HepG2 (cell line): ENCODE measurements around the gene TMEM269. TPM values are rescaled to one million over a fixed set of nuclear protein-coding genes. Genes with fewer than 3 reads are reported as not detected.

Experiments used
- FOSL1 ChIP-seq: sonication (generic); formaldehyde crosslinking; IDR thresholded peaks from 2 replicates; pipeline ENCODE4 v1.9.0; 2021; ENCODE audit warnings: missing genetic modification reagents, borderline replicate concordance
- HNF4A ChIP-seq: sonication (generic); formaldehyde crosslinking; IDR thresholded peaks from 2 replicates; pipeline ENCODE4 v1.4.0; 2020; ENCODE audit warnings: missing genetic modification reagents
- MAFG ChIP-seq: sonication (generic); formaldehyde crosslinking; IDR thresholded peaks from 2 replicates; pipeline ENCODE4 v1.5.1; 2020; ENCODE audit warnings: mild to moderate bottlenecking, missing genetic modification reagents
- MEF2D ChIP-seq: sonication (generic); formaldehyde crosslinking; IDR thresholded peaks from 2 replicates; pipeline ENCODE4 v1.5.1; 2020; ENCODE audit warnings: mild to moderate bottlenecking, missing genetic modification reagents
- MXI1 ChIP-seq: IDR thresholded peaks from 3 replicates; pipeline ENCODE4 v1.6.1; 2012; ENCODE audit warnings: low read depth, low read length, inconsistent platforms, borderline replicate concordance
- SRY ChIP-seq: sonication (generic); formaldehyde crosslinking; IDR thresholded peaks from 2 replicates; pipeline ENCODE4 v1.8.0; 2022; ENCODE audit warnings: mild to moderate bottlenecking, missing genetic modification reagents
- TCF12 ChIP-seq, 2 experiments: fragments of 450-650 bp in 1 of 2; sonication (generic) in 1 of 2; formaldehyde crosslinking in 1 of 2; IDR thresholded peaks; 2 replicates each; pipeline versions ENCODE4 v1.6.1 to v1.8.0; 2017 to 2022; ENCODE audit warnings: antibody characterized with exemption in 1 of 2, mild to moderate bottlenecking in 1 of 2, missing genetic modification reagents in 1 of 2, moderate library complexity in 1 of 2
- ZFP37 ChIP-seq: sonication (generic); formaldehyde crosslinking; IDR thresholded peaks from 2 replicates; pipeline ENCODE4 v1.4.0; 2020; ENCODE audit warnings: missing genetic modification reagents, borderline replicate concordance
- ZFYVE20 ChIP-seq: sonication (generic); formaldehyde crosslinking; IDR thresholded peaks from 2 replicates; pipeline ENCODE4 v1.8.0; 2023; ENCODE audit warnings: low read depth, mild to moderate bottlenecking, moderate library complexity, missing genetic modification reagents, borderline replicate concordance
- ZNF20 ChIP-seq: sonication (generic); formaldehyde crosslinking; IDR thresholded peaks from 2 replicates; pipeline ENCODE4 v1.4.0; 2020; ENCODE audit warnings: mild to moderate bottlenecking, moderate library complexity, missing genetic modification reagents
- ZNF251 ChIP-seq: sonication (generic); formaldehyde crosslinking; IDR thresholded peaks from 2 replicates; pipeline ENCODE4 v1.9.0; 2021; ENCODE audit warnings: mild to moderate bottlenecking, missing genetic modification reagents
- ZNF572 ChIP-seq: sonication (generic); formaldehyde crosslinking; IDR thresholded peaks from 2 replicates; pipeline ENCODE4 v1.5.1; 2020; ENCODE audit warnings: mild to moderate bottlenecking, missing genetic modification reagents
- ZNF782 ChIP-seq: sonication (generic); formaldehyde crosslinking; IDR thresholded peaks from 2 replicates; pipeline ENCODE4 v1.4.0; 2020; ENCODE audit warnings: missing genetic modification reagents, mild to moderate bottlenecking, borderline replicate concordance
- polyA plus RNA-seq, 8 experiments: library from polyadenylated mRNA; depleted of rRNA in 3 of 8; stranded (reverse) in 7 of 8; unstranded in 1 of 8; fragments of >200 nt; fragmentation: Illumina TruSeq in 4 of 8; extraction: Trizol in 4 of 8; gene quantifications; 2 replicates each; pipeline versions ENCODE4 v1.2.1 to v1.2.3, GENCODE V29; 2011 to 2016; ENCODE audit warnings: low read depth in 4 of 8, missing spikeins in 1 of 8, mixed read lengths in 1 of 8; ENCODE audit not compliant: insufficient read depth in 1 of 8
- total RNA-seq, 5 experiments: library from RNA; depleted of rRNA; stranded (reverse); fragments of >200 nt; fragmentation: Illumina TruSeq; extraction: Trizol; gene quantifications; 2 replicates each; pipeline ENCODE4 v1.2.3, GENCODE V29; 2016; ENCODE audit warnings: low read depth in 1 of 5
- TF ChIP-seq, protein P1 (sequence below): sonication (generic); formaldehyde crosslinking; IDR thresholded peaks from 2 replicates; pipeline ENCODE4 v1.8.0; 2022; ENCODE audit warnings: mild to moderate bottlenecking, missing genetic modification reagents, moderate library complexity
- TF ChIP-seq, protein P2 (sequence below): sonication (generic); formaldehyde crosslinking; IDR thresholded peaks from 2 replicates; pipeline ENCODE4 v1.4.0; 2020; ENCODE audit warnings: mild to moderate bottlenecking, missing genetic modification reagents, borderline replicate concordance
- TF ChIP-seq, protein P3 (sequence below): IDR thresholded peaks from 2 replicates; pipeline ENCODE4 v1.4.0; 2020; ENCODE audit warnings: mild to moderate bottlenecking, missing genetic modification reagents
- TF ChIP-seq, protein P4 (sequence below): sonication (generic); formaldehyde crosslinking; IDR thresholded peaks from 2 replicates; pipeline ENCODE4 v1.4.0; 2020; ENCODE audit warnings: mild to moderate bottlenecking, low read depth, missing genetic modification reagents

TMEM269 gene
- total and polyA plus RNA-seq, 2 of the 13 experiments (the other 11 are each of a cell fraction or from before 2014, with no cell fraction given) = 0.15 to 0.21 TPM

DNA sequence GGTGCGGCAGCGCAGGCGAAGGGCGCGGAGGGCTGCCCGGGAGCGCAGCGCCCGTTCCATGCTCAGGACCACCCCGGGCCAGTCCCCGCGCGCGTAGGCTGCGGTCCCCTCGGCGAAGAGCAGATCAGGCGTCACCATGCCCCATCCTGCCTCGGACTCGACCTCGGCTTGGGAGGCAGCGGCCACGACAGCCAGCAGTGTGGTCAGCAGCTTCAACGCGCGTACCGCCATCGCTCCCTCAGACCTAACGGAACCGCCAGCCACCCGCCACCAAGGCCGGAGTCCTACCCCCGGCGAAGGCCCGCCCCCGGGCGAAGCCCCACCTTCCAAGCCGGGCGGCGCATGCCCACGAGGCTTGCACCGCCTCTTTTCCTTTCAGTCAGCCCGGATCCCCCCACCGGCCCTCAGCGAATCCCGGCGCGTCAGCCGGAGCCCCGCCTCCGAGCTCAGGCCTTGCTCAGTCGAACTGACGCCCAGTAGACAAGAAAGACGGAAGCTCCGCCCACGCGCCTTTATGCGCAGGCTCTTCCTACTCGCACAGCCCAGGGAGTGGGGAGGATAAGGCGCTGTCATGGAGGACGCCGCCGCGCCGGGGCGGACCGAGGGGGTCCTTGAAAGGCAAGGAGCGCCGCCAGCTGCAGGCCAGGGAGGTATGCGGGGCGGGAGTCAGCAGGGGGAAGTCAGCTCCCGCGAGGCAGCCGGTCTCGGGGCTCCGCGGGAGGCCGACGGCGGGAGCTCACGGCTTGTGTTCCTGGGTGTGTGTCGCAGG, 17.9 kb upstream of the TMEM269 start, which contains the start of the genes C1orf50 and P3H1 (continued):
- TF ChIP-seq, protein P1, sequence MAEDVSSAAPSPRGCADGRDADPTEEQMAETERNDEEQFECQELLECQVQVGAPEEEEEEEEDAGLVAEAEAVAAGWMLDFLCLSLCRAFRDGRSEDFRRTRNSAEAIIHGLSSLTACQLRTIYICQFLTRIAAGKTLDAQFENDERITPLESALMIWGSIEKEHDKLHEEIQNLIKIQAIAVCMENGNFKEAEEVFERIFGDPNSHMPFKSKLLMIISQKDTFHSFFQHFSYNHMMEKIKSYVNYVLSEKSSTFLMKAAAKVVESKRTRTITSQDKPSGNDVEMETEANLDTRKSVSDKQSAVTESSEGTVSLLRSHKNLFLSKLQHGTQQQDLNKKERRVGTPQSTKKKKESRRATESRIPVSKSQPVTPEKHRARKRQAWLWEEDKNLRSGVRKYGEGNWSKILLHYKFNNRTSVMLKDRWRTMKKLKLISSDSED (CRISPR knock-in tag) = no peak
- no peak for TF ChIP-seq ZFP37 (CRISPR knock-in tag)
- 0 out of 2 replicates have a peak, but pooled peaks have one; percentile 65 for TF ChIP-seq ZNF782 (CRISPR knock-in tag)
- TF ChIP-seq, protein P2, sequence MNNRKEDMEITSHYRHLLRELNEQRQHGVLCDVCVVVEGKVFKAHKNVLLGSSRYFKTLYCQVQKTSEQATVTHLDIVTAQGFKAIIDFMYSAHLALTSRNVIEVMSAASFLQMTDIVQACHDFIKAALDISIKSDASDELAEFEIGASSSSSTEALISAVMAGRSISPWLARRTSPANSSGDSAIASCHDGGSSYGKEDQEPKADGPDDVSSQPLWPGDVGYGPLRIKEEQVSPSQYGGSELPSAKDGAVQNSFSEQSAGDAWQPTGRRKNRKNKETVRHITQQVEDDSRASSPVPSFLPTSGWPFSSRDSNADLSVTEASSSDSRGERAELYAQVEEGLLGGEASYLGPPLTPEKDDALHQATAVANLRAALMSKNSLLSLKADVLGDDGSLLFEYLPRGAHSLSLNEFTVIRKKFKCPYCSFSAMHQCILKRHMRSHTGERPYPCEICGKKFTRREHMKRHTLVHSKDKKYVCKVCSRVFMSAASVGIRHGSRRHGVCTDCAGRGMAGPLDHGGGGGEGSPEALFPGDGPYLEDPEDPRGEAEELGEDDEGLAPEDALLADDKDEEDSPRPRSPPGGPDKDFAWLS (CRISPR knock-in tag) = no peak
- no peak for TF ChIP-seq MAFG (CRISPR knock-in tag)
- TF ChIP-seq TCF12 (IDR thresholded peaks at IDR 0.05) = no peak
- 0 out of 2 replicates have a peak, but pooled peaks have one; percentile 7 for TF ChIP-seq TCF12 (CRISPR knock-in tag; IDR thresholded peaks at IDR 0.05)
- peak; percentile 19; the same call in 1 of the 2 replicates for TF ChIP-seq MEF2D (CRISPR knock-in tag)
- no peak for TF ChIP-seq FOSL1 (CRISPR knock-in tag)
- TF ChIP-seq ZNF251 (CRISPR knock-in tag) = peak; percentile 25; the same call in 1 of the 2 replicates
- peak; percentile 54; the same call in 1 of the 3 replicates for TF ChIP-seq MXI1
- TF ChIP-seq HNF4A (CRISPR knock-in tag) = no peak
- TF ChIP-seq SRY (CRISPR knock-in tag) = peak; percentile 48
- TF ChIP-seq ZFYVE20 (CRISPR knock-in tag) = peak; percentile 54; the same call in 1 of the 2 replicates
- TF ChIP-seq, protein P3, sequence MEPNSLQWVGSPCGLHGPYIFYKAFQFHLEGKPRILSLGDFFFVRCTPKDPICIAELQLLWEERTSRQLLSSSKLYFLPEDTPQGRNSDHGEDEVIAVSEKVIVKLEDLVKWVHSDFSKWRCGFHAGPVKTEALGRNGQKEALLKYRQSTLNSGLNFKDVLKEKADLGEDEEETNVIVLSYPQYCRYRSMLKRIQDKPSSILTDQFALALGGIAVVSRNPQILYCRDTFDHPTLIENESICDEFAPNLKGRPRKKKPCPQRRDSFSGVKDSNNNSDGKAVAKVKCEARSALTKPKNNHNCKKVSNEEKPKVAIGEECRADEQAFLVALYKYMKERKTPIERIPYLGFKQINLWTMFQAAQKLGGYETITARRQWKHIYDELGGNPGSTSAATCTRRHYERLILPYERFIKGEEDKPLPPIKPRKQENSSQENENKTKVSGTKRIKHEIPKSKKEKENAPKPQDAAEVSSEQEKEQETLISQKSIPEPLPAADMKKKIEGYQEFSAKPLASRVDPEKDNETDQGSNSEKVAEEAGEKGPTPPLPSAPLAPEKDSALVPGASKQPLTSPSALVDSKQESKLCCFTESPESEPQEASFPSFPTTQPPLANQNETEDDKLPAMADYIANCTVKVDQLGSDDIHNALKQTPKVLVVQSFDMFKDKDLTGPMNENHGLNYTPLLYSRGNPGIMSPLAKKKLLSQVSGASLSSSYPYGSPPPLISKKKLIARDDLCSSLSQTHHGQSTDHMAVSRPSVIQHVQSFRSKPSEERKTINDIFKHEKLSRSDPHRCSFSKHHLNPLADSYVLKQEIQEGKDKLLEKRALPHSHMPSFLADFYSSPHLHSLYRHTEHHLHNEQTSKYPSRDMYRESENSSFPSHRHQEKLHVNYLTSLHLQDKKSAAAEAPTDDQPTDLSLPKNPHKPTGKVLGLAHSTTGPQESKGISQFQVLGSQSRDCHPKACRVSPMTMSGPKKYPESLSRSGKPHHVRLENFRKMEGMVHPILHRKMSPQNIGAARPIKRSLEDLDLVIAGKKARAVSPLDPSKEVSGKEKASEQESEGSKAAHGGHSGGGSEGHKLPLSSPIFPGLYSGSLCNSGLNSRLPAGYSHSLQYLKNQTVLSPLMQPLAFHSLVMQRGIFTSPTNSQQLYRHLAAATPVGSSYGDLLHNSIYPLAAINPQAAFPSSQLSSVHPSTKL (CRISPR knock-in tag) = peak; percentile 40; the same call in 1 of the 2 replicates
- TF ChIP-seq ZNF572 = 0 out of 2 replicates have a peak, but pooled peaks have one; percentile 89
- no peak for TF ChIP-seq ZNF20 (CRISPR knock-in tag)
- TF ChIP-seq, protein P4, sequence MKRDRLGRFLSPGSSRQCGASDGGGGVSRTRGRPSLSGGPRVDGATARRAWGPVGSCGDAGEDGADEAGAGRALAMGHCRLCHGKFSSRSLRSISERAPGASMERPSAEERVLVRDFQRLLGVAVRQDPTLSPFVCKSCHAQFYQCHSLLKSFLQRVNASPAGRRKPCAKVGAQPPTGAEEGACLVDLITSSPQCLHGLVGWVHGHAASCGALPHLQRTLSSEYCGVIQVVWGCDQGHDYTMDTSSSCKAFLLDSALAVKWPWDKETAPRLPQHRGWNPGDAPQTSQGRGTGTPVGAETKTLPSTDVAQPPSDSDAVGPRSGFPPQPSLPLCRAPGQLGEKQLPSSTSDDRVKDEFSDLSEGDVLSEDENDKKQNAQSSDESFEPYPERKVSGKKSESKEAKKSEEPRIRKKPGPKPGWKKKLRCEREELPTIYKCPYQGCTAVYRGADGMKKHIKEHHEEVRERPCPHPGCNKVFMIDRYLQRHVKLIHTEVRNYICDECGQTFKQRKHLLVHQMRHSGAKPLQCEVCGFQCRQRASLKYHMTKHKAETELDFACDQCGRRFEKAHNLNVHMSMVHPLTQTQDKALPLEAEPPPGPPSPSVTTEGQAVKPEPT (CRISPR knock-in tag) = peak; percentile 62; the same call in 1 of the 2 replicates
